Measurements from ENCODE around the gene GRM1.

The GRM1 gene

GRCh38 chr6:146292506-146292905, 263.6 kb downstream of the GRM1 start:
- no peak for DNase-seq (ENCODE audit: low read depth, low spot score)
- H3K36me3 ChIP-seq (ENCODE audit: insufficient read depth, low read length): no peaks in the 10 kb centered on the region
- H3K9me3 ChIP-seq (ENCODE audit: low read depth, low read length): no peaks in the 10 kb centered on the region
- no peak for TF ChIP-seq EZH2 (IDR thresholded peaks at IDR 0.05)
- no peak for TF ChIP-seq FOXP2 (optimal IDR thresholded peaks at IDR 0.05; ENCODE audit: control extremely low read depth, extremely low read length, insufficient read depth)
- no peak for TF ChIP-seq POLR2AphosphoS5 (IDR thresholded peaks at IDR 0.05; ENCODE audit: borderline replicate concordance, low read depth, low read length)
- H3K27ac ChIP-seq: no peak overlapping the region
- no peak overlapping the region for H3K4me3 ChIP-seq
- H3K9ac ChIP-seq (ENCODE audit: insufficient read length): no peak overlapping the region

GRCh38 chr6:146295695-146296094, 266.8 kb downstream of the GRM1 start:
- Histone ChIP-seq H3K4me3 (no peak overlapping the region), H3K9ac (ENCODE audit: insufficient read length) (no peak overlapping the region), H3K9me3 (ENCODE audit: low read depth, low read length) (no peaks in the 10 kb centered on the region), H3K36me3 (ENCODE audit: insufficient read depth, low read length) (no peaks in the 10 kb centered on the region), H3K27ac (no peak overlapping the region)
- no peak for TF ChIP-seq EZH2 (IDR thresholded peaks at IDR 0.05)
- TF ChIP-seq POLR2AphosphoS5 (IDR thresholded peaks at IDR 0.05; ENCODE audit: borderline replicate concordance, low read depth, low read length): no peak
- TF ChIP-seq FOXP2 (optimal IDR thresholded peaks at IDR 0.05; ENCODE audit: control extremely low read depth, extremely low read length, insufficient read depth): no peak
- no peak for DNase-seq (ENCODE audit: low read depth, low spot score)

GRCh38 chr6:146297815-146298214, 269.0 kb downstream of the GRM1 start:
- no peak for DNase-seq (ENCODE audit: low read depth, low spot score)
- Histone ChIP-seq H3K27ac (no peak overlapping the region), H3K4me3 (no peak overlapping the region)

GRCh38 chr6:146300521-146300920, 271.7 kb downstream of the GRM1 start:
- no peaks in the 10 kb centered on the region for H3K9me3 ChIP-seq (ENCODE audit: low read depth, low read length)
- no peak overlapping the region for H3K27ac ChIP-seq
- H3K9ac ChIP-seq (ENCODE audit: insufficient read length): no peak overlapping the region
- DNase-seq (ENCODE audit: low read depth, low spot score): no peak
- H3K36me3 ChIP-seq (ENCODE audit: insufficient read depth, low read length): no peaks in the 10 kb centered on the region
- no peak overlapping the region for H3K4me3 ChIP-seq
- TF ChIP-seq POLR2AphosphoS5 (IDR thresholded peaks at IDR 0.05; ENCODE audit: borderline replicate concordance, low read depth, low read length): no peak
- no peak for TF ChIP-seq EZH2 (IDR thresholded peaks at IDR 0.05)
- TF ChIP-seq FOXP2 (optimal IDR thresholded peaks at IDR 0.05; ENCODE audit: control extremely low read depth, extremely low read length, insufficient read depth): no peak

More at GRCh38 chr6:146297815-146298214, 269.0 kb downstream of the GRM1 start:
- TF ChIP-seq EZH2 (IDR thresholded peaks at IDR 0.05) (no peak), FOXP2 (optimal IDR thresholded peaks at IDR 0.05; ENCODE audit: control extremely low read depth, extremely low read length, insufficient read depth) (no peak), POLR2AphosphoS5 (IDR thresholded peaks at IDR 0.05; ENCODE audit: borderline replicate concordance, low read depth, low read length) (no peak)
- H3K9ac ChIP-seq (ENCODE audit: insufficient read length): no peak overlapping the region
- no peaks in the 10 kb centered on the region for H3K9me3 ChIP-seq (ENCODE audit: low read depth, low read length)
- H3K36me3 ChIP-seq (ENCODE audit: insufficient read depth, low read length): no peaks in the 10 kb centered on the region

GRCh38 chr6:146301764-146302163, 272.9 kb downstream of the GRM1 start:
- Histone ChIP-seq H3K4me3 (no peak overlapping the region), H3K9me3 (ENCODE audit: low read depth, low read length) (no peaks in the 10 kb centered on the region), H3K36me3 (ENCODE audit: insufficient read depth, low read length) (no peaks in the 10 kb centered on the region), H3K27ac (no peak overlapping the region), H3K9ac (ENCODE audit: insufficient read length) (no peak overlapping the region)
- TF ChIP-seq EZH2 (IDR thresholded peaks at IDR 0.05) (no peak), FOXP2 (optimal IDR thresholded peaks at IDR 0.05; ENCODE audit: control extremely low read depth, extremely low read length, insufficient read depth) (no peak), POLR2AphosphoS5 (IDR thresholded peaks at IDR 0.05; ENCODE audit: borderline replicate concordance, low read depth, low read length) (no peak)
- no peak for DNase-seq (ENCODE audit: low read depth, low spot score)

- Histone ChIP-seq H3K36me3 (ENCODE audit: insufficient read depth, low read length) (no peaks in the 10 kb centered on the region), H3K9ac (ENCODE audit: insufficient read length) (no peak overlapping the region), H3K4me3 (no peak overlapping the region), H3K9me3 (ENCODE audit: low read depth, low read length) (no peaks in the 10 kb centered on the region), H3K27ac (no peak overlapping the region)
- TF ChIP-seq EZH2 (IDR thresholded peaks at IDR 0.05) (no peak), FOXP2 (optimal IDR thresholded peaks at IDR 0.05; ENCODE audit: control extremely low read depth, extremely low read length, insufficient read depth) (no peak), POLR2AphosphoS5 (IDR thresholded peaks at IDR 0.05; ENCODE audit: borderline replicate concordance, low read depth, low read length) (no peak)
- no peak for DNase-seq (ENCODE audit: low read depth, low spot score)
Measured at GRCh38 chr6:146302994-146303393, 274.1 kb downstream of the GRM1 start.

GRCh38 chr6:146304181-146304580, 275.3 kb downstream of the GRM1 start:
- H3K27ac ChIP-seq: no peak overlapping the region
- H3K4me3 ChIP-seq: no peak overlapping the region
- TF ChIP-seq FOXP2 (optimal IDR thresholded peaks at IDR 0.05; ENCODE audit: control extremely low read depth, extremely low read length, insufficient read depth) (no peak), EZH2 (IDR thresholded peaks at IDR 0.05) (no peak), POLR2AphosphoS5 (IDR thresholded peaks at IDR 0.05; ENCODE audit: borderline replicate concordance, low read depth, low read length) (no peak)
- H3K36me3 ChIP-seq (ENCODE audit: insufficient read depth, low read length): no peaks in the 10 kb centered on the region
- H3K9me3 ChIP-seq (ENCODE audit: low read depth, low read length): no peaks in the 10 kb centered on the region
- H3K9ac ChIP-seq (ENCODE audit: insufficient read length): no peak overlapping the region
- DNase-seq (ENCODE audit: low read depth, low spot score): no peak

GRCh38 chr6:146305092-146305491, 276.2 kb downstream of the GRM1 start:
- no peak overlapping the region for H3K9ac ChIP-seq (ENCODE audit: insufficient read length)
- DNase-seq (ENCODE audit: low read depth, low spot score): no peak
- H3K27ac ChIP-seq: no peak overlapping the region
- TF ChIP-seq FOXP2 (optimal IDR thresholded peaks at IDR 0.05; ENCODE audit: control extremely low read depth, extremely low read length, insufficient read depth) (no peak), EZH2 (IDR thresholded peaks at IDR 0.05) (no peak), POLR2AphosphoS5 (IDR thresholded peaks at IDR 0.05; ENCODE audit: borderline replicate concordance, low read depth, low read length) (no peak)
- H3K36me3 ChIP-seq (ENCODE audit: insufficient read depth, low read length): no peaks in the 10 kb centered on the region
- H3K4me3 ChIP-seq: no peak overlapping the region
- no peaks in the 10 kb centered on the region for H3K9me3 ChIP-seq (ENCODE audit: low read depth, low read length)

GRCh38 chr6:146305951-146306350, 277.1 kb downstream of the GRM1 start:
- H3K36me3 ChIP-seq (ENCODE audit: insufficient read depth, low read length): no peaks in the 10 kb centered on the region
- no peak overlapping the region for H3K27ac ChIP-seq
- H3K9ac ChIP-seq (ENCODE audit: insufficient read length): no peak overlapping the region
- no peak overlapping the region for H3K4me3 ChIP-seq
- no peaks in the 10 kb centered on the region for H3K9me3 ChIP-seq (ENCODE audit: low read depth, low read length)
- TF ChIP-seq POLR2AphosphoS5 (IDR thresholded peaks at IDR 0.05; ENCODE audit: borderline replicate concordance, low read depth, low read length) (no peak), EZH2 (IDR thresholded peaks at IDR 0.05) (no peak), FOXP2 (optimal IDR thresholded peaks at IDR 0.05; ENCODE audit: control extremely low read depth, extremely low read length, insufficient read depth) (no peak)
- no peak for DNase-seq (ENCODE audit: low read depth, low spot score)
